ENCODE measurements around the gene ERC2.

ERC2 gene

GRCh38 chr3:56055546-56055945 is 412.7 kb downstream of the ERC2 start:
- TF ChIP-seq TAF1 (IDR thresholded peaks at IDR 0.05; ENCODE audit: low read depth) (no peak), EP300 (IDR thresholded peaks at IDR 0.05; ENCODE audit: borderline replicate concordance) (no peak), FOXM1 (IDR thresholded peaks at IDR 0.05; ENCODE audit: borderline replicate concordance, low read depth) (no peak), RAD21 (IDR thresholded peaks at IDR 0.05; ENCODE audit: low read depth) (no peak), CREB1 (IDR thresholded peaks at IDR 0.05; ENCODE audit: low read depth) (no peak), ZBTB7A (IDR thresholded peaks at IDR 0.05; ENCODE audit: low read depth) (no peak)
- TF ChIP-seq, protein P1, sequence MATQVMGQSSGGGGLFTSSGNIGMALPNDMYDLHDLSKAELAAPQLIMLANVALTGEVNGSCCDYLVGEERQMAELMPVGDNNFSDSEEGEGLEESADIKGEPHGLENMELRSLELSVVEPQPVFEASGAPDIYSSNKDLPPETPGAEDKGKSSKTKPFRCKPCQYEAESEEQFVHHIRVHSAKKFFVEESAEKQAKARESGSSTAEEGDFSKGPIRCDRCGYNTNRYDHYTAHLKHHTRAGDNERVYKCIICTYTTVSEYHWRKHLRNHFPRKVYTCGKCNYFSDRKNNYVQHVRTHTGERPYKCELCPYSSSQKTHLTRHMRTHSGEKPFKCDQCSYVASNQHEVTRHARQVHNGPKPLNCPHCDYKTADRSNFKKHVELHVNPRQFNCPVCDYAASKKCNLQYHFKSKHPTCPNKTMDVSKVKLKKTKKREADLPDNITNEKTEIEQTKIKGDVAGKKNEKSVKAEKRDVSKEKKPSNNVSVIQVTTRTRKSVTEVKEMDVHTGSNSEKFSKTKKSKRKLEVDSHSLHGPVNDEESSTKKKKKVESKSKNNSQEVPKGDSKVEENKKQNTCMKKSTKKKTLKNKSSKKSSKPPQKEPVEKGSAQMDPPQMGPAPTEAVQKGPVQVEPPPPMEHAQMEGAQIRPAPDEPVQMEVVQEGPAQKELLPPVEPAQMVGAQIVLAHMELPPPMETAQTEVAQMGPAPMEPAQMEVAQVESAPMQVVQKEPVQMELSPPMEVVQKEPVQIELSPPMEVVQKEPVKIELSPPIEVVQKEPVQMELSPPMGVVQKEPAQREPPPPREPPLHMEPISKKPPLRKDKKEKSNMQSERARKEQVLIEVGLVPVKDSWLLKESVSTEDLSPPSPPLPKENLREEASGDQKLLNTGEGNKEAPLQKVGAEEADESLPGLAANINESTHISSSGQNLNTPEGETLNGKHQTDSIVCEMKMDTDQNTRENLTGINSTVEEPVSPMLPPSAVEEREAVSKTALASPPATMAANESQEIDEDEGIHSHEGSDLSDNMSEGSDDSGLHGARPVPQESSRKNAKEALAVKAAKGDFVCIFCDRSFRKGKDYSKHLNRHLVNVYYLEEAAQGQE (IDR thresholded peaks at IDR 0.05; ENCODE audit: low read depth) = no peak
- TF ChIP-seq, protein P2, sequence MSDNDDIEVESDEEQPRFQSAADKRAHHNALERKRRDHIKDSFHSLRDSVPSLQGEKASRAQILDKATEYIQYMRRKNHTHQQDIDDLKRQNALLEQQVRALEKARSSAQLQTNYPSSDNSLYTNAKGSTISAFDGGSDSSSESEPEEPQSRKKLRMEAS (IDR thresholded peaks at IDR 0.05) = no peak

GRCh38 chr3:56054844-56055243 is 413.4 kb downstream of the ERC2 start:
- TF ChIP-seq, protein P3, sequence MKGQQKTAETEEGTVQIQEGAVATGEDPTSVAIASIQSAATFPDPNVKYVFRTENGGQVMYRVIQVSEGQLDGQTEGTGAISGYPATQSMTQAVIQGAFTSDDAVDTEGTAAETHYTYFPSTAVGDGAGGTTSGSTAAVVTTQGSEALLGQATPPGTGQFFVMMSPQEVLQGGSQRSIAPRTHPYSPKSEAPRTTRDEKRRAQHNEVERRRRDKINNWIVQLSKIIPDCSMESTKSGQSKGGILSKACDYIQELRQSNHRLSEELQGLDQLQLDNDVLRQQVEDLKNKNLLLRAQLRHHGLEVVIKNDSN (IDR thresholded peaks at IDR 0.05) = no peak
- TF ChIP-seq YY1 (IDR thresholded peaks at IDR 0.05; ENCODE audit: low read depth) (no peak), CREB1 (IDR thresholded peaks at IDR 0.05; ENCODE audit: low read depth) (no peak), CEBPB (IDR thresholded peaks at IDR 0.05) (no peak), EGR1 (IDR thresholded peaks at IDR 0.05) (no peak), TAF1 (IDR thresholded peaks at IDR 0.05; ENCODE audit: low read depth) (no peak), ZBTB7A (IDR thresholded peaks at IDR 0.05; ENCODE audit: low read depth) (no peak), FOXM1 (IDR thresholded peaks at IDR 0.05; ENCODE audit: borderline replicate concordance, low read depth) (no peak), RAD21 (IDR thresholded peaks at IDR 0.05; ENCODE audit: low read depth) (no peak), TEAD4 (IDR thresholded peaks at IDR 0.05) (no peak), NFIC (IDR thresholded peaks at IDR 0.05) (no peak), EP300 (IDR thresholded peaks at IDR 0.05; ENCODE audit: borderline replicate concordance) (no peak), TCF12 (IDR thresholded peaks at IDR 0.05; ENCODE audit: low read depth) (no peak)
- TF ChIP-seq, protein P1 (IDR thresholded peaks at IDR 0.05; ENCODE audit: low read depth) = no peak
- TF ChIP-seq, protein P2 (IDR thresholded peaks at IDR 0.05) = no peak

GRCh38 chr3:56053727-56054126 is 414.5 kb downstream of the ERC2 start:
- no peak for TF ChIP-seq YY1 (IDR thresholded peaks at IDR 0.05; ENCODE audit: low read depth)
- no peak for TF ChIP-seq CEBPB (IDR thresholded peaks at IDR 0.05)
- TF ChIP-seq, protein P3 (IDR thresholded peaks at IDR 0.05) = no peak
- TF ChIP-seq, protein P2 (IDR thresholded peaks at IDR 0.05) = no peak
- no peak for TF ChIP-seq EP300 (IDR thresholded peaks at IDR 0.05; ENCODE audit: borderline replicate concordance)

DNA sequence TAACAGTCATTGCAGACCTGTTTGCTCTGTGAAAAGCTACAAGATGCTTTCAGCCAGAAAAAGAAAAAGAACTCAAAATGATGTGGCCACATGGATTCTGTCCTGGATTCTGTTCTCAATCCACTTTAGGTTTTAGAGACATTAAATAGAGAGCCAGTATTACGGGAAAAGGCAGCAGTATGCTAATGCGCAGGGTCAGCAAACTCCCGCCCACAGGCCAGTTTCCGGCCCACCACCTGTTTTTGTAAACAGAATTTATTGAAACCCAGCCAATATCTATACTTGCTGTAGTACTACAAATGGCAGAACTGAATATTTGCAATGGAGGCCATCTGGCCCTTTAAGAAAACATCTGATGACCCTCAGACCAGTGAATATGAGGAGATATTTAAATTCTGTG is 416.1 kb downstream of the ERC2 start:
- no peak for TF ChIP-seq TAF1 (IDR thresholded peaks at IDR 0.05; ENCODE audit: low read depth)
- TF ChIP-seq CEBPB (IDR thresholded peaks at IDR 0.05) = no peak
- no peak for TF ChIP-seq EP300 (IDR thresholded peaks at IDR 0.05; ENCODE audit: borderline replicate concordance)
- no peak for TF ChIP-seq FOXM1 (IDR thresholded peaks at IDR 0.05; ENCODE audit: borderline replicate concordance, low read depth)
- TF ChIP-seq CREB1 (IDR thresholded peaks at IDR 0.05; ENCODE audit: low read depth) = no peak
- TF ChIP-seq, protein P3 (IDR thresholded peaks at IDR 0.05) = no peak
- no peak for TF ChIP-seq RAD21 (IDR thresholded peaks at IDR 0.05; ENCODE audit: low read depth)
- TF ChIP-seq ZBTB7A (IDR thresholded peaks at IDR 0.05; ENCODE audit: low read depth) = no peak
- TF ChIP-seq, protein P1 (IDR thresholded peaks at IDR 0.05; ENCODE audit: low read depth) = no peak

Data from Ishikawa (cell line).